ENCODE data around the gene PHTF1. TPM values are rescaled to one million over a fixed set of nuclear protein-coding genes. Genes with fewer than 3 reads are reported as not detected.

PHTF1 gene
- total and polyA plus RNA-seq, 2 of the 4 experiments (the other 2 are of a cell fraction): 9.6 to 13.3 TPM

DNA sequence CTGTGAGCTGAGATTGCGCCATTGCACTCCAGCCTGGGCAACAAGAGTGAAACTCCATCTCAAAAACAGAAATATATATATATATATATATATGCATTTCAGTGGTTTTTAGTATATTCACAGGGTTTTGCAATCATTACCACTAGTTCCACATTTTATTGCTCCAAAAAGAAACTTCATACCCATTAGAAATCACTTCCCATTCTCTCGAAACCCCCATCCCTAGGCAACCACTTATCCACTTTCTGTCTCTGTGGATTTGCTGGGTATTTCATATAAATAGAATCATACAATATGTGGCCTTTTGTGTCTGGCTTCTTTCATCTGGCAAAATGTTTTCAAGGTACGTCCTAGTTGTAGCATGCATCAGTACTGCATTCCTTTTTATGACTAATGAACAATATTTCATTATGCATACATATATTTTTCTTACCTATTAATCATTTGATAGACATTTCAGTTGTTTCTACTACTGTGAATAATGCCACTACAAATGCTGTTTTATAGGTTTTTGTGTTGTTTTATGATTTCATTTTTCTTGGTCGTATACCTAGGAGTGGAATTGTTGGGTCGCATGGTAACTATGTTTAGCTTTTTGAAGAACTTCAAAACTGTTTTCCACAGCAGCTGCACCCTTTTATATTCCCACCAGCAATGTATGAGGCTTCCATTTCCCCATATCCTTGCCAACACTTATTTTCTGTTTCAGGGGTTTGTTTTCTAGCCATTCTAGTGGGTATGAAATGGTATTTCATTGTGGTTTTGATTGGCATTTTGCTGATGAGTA lies 95.9 kb downstream of the PHTF1 start:
- H2BK120ac ChIP-seq (ENCODE audit: low read depth, low read length): no peak overlapping the region
- no peaks in the 10 kb centered on the region for H3K79me1 ChIP-seq (ENCODE audit: low read depth in 1 of 2, low read length in 2 of 2)
- no peak overlapping the region for H3K4me2 ChIP-seq (ENCODE audit: low read depth, low read length)
- no peak overlapping the region for H3K23ac ChIP-seq (ENCODE audit: low read depth, low read length)
- no peak overlapping the region for H3K18ac ChIP-seq (ENCODE audit: low read depth, low read length)
- WGBS, 2 experiments (ENCODE audit: extremely low coverage in 2 of 2, insufficient read length in 1 of 2): no CpG with 5 or more reads among the region's 5 CpGs
- H2BK5ac ChIP-seq (ENCODE audit: low read depth, low read length, poor library complexity, severe bottlenecking): no peak overlapping the region
- no peak overlapping the region for H3K4me3 ChIP-seq (ENCODE audit: insufficient read depth, low read depth, low read length)
- no peak overlapping the region for H2BK15ac ChIP-seq (ENCODE audit: low read depth, low read length)
- BruUV-seq (replicated peaks): no TSS peak
- POLR2A ChIA-PET (ENCODE audit: unreplicated experiment): no interaction called here
- H3K27me3 ChIP-seq (ENCODE audit: control insufficient read depth, insufficient read depth, low read length): no peaks in the 10 kb centered on the region
- CTCF ChIA-PET: interaction anchor here (0.6 kb wide), 1 partner anchor 71 kb away, joined by 3 read pairs; no protein-coding TSS in a partner anchor
- no peak overlapping the region for H3K9ac ChIP-seq (ENCODE audit: low read depth, low read length)
- no peak overlapping the region for H3K4ac ChIP-seq (ENCODE audit: low read depth, low read length)
- intact Hi-C loops (cut with micrococcal nuclease) (no loop called here), in situ Hi-C loops (cut with MboI; ENCODE audit: low sequenced_read_pairs) (no loop called here), dilution Hi-C loops (cut with HindIII; ENCODE audit: low sequenced_read_pairs, unreplicated experiment) (no loop called here)
- no peak overlapping the region for H4K5ac ChIP-seq (ENCODE audit: low read depth, low read length)
- peak; percentile 28 for DNase-seq
- no peak overlapping the region for H3K56ac ChIP-seq (ENCODE audit: extremely low read depth, insufficient read depth, low read length)
- no peak for ATAC-seq (ENCODE audit: low read depth)
- H3K27ac ChIP-seq (ENCODE audit: insufficient read depth, low read length): no peak overlapping the region
- no peak overlapping the region for H4K91ac ChIP-seq (ENCODE audit: insufficient read depth, low read depth, low read length)
- H3K4me1 ChIP-seq (ENCODE audit: control insufficient read depth, insufficient read depth, low read length): no peaks in the 10 kb centered on the region
- no peak overlapping the region for H2AK9ac ChIP-seq (replicated peaks; ENCODE audit: low read depth, low read length, poor library complexity)
- H2AFZ ChIP-seq (replicated peaks; ENCODE audit: low read length, poor library complexity): no peak overlapping the region
- H3K14ac ChIP-seq (replicated peaks; ENCODE audit: low read depth, low read length): no peak overlapping the region
- H2AK5ac ChIP-seq (ENCODE audit: low read depth, low read length): no peak overlapping the region
- TF ChIP-seq RCOR1 (IDR thresholded peaks at IDR 0.05; ENCODE audit: insufficient replicate concordance, low read length): no peak
- TF ChIP-seq CEBPB (IDR thresholded peaks at IDR 0.05; ENCODE audit: low read depth, low read length): no peak
- TF ChIP-seq, protein P1, sequence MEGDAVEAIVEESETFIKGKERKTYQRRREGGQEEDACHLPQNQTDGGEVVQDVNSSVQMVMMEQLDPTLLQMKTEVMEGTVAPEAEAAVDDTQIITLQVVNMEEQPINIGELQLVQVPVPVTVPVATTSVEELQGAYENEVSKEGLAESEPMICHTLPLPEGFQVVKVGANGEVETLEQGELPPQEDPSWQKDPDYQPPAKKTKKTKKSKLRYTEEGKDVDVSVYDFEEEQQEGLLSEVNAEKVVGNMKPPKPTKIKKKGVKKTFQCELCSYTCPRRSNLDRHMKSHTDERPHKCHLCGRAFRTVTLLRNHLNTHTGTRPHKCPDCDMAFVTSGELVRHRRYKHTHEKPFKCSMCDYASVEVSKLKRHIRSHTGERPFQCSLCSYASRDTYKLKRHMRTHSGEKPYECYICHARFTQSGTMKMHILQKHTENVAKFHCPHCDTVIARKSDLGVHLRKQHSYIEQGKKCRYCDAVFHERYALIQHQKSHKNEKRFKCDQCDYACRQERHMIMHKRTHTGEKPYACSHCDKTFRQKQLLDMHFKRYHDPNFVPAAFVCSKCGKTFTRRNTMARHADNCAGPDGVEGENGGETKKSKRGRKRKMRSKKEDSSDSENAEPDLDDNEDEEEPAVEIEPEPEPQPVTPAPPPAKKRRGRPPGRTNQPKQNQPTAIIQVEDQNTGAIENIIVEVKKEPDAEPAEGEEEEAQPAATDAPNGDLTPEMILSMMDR (conservative IDR thresholded peaks at IDR 0.05; ENCODE audit: low read depth, low read length): no peak
- TF ChIP-seq BHLHE40 (IDR thresholded peaks at IDR 0.05; ENCODE audit: low read depth, low read length): no peak
- no peak for TF ChIP-seq RAD21 (IDR thresholded peaks at IDR 0.05; ENCODE audit: low read length)
- no peak for TF ChIP-seq CHD1 (IDR thresholded peaks at IDR 0.05; ENCODE audit: low read depth, low read length)
- no peak for TF ChIP-seq POLR2A (IDR thresholded peaks at IDR 0.05; ENCODE audit: low read depth, low read length)
- no peak for TF ChIP-seq SMC3 (IDR thresholded peaks at IDR 0.05; ENCODE audit: low read depth, low read length)
- TF ChIP-seq NFE2L2 (IDR thresholded peaks at IDR 0.05; ENCODE audit: low read depth, low read length): no peak
- no peak for TF ChIP-seq MXI1 (IDR thresholded peaks at IDR 0.05; ENCODE audit: borderline replicate concordance, low read depth, low read length)
- TF ChIP-seq FOS (IDR thresholded peaks at IDR 0.05; ENCODE audit: low read depth, low read length): no peak
- TF ChIP-seq MAZ (IDR thresholded peaks at IDR 0.05; ENCODE audit: borderline replicate concordance, low read depth, low read length): no peak
- no peak for TF ChIP-seq RFX5 (IDR thresholded peaks at IDR 0.05; ENCODE audit: low read depth, low read length)
- TF ChIP-seq MAFK (IDR thresholded peaks at IDR 0.05; ENCODE audit: low read depth, low read length): no peak
- no peak overlapping the region for H4K8ac ChIP-seq (ENCODE audit: low read depth in 2 of 2, low read length in 2 of 2)
- H3K36me3 ChIP-seq (ENCODE audit: control insufficient read depth, insufficient read depth, low read length): peaks cover 2% of the 10 kb centered on the region; the same call in 1 of the 2 replicates
- H3K9me1 ChIP-seq (ENCODE audit: insufficient read depth, low read length): no peaks in the 10 kb centered on the region
- H4K20me1 ChIP-seq (ENCODE audit: insufficient read depth, low read length): no peaks in the 10 kb centered on the region
- no peak overlapping the region for H2BK20ac ChIP-seq (ENCODE audit: low read depth, low read length)
- no peaks in the 10 kb centered on the region for H3K9me3 ChIP-seq (ENCODE audit: control insufficient read depth, insufficient read depth, low read length)
